GM04504 (cell line): ENCODE results near the gene BCL2L2.
"Not testable (repeated sequence)": the region's sequence is repeated elsewhere in the genome, so short reads cannot be mapped to it uniquely, and the experiment has no call there.

Experiments
- DNase-seq: peaks from one replicate; pipeline ENCODE4 v3.0.0-alpha.2; 2012; ENCODE audit warnings: low read depth

The BCL2L2 gene

GRCh38 chr14:23306412-23307145, at the start of gene BCL2L2:
Gene BCL2L2, plus strand, starts transcription at chr14:23306833. Its CDS starts 935 bp downstream, at chr14:23307768.
- DNase-seq = peak; percentile 74

DNA sequence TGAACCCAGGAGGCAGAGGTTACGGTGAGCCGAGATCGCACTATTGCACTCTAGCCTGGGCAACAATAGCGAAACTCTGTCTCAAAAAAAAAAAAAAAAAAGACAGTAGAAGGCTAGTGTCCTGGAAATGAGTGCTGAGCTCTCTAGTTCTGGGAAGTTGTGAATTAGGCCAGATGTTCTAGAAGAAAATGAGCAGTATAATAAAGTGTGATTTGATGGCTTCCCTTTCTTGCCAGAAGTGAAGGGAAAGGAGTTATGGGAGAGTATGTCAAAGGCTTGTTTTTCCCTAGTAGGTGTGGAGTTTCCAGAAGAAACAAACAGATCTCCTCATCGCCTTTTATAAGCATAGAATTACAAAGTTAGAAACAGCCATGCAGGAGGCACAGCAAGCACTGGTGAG, 48.4 kb upstream of the BCL2L2 start:
- no peak for DNase-seq

- no peak for DNase-seq
Observed at GRCh38 chr14:23259426-23259825, 47.2 kb upstream of the BCL2L2 start.

DNA sequence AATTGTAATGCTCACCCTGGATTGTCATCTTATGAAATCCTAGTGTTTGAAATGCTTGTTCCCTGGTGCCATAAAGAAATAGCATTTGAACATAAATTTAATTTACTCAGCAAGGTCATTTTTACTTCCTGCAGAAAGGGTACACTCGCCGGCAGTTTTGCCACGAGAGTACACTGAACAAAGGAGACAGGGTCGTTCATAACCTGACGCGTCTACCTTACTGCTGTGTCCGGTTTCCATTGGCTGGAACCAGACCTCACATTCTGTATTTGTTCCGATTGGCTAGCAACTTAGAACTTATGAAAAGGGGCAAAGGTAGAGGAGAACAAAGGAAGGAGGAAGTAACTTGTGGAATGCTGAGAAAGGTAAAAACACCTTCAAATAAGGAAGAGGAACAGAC, 45.8 kb upstream of the BCL2L2 start:
- DNase-seq = not testable (repeated sequence)

GRCh38 chr14:23269193-23269592, 37.4 kb upstream of the BCL2L2 start:
- DNase-seq = no peak

DNA sequence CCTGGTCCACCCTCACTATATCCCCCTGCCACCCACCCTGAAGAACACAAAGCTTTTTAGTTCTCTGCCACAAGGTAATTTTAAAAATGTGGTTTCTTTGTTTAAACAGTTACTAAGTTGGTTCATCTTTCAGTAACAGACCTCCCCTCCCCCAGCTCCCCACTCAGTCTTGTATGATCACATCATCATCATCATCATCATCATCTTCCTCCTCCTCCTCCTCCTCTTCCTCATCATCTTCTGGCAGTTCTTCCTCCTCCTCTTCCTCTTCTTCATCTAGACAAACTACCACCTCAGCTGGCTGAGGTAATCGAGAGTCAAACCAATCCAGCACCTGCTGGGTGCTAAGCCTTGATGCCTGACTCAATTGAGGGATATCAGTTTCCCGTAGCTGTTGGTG, 31.2 kb upstream of the BCL2L2 start:
- DNase-seq = no peak

GRCh38 chr14:23277189-23277588, 29.4 kb upstream of the BCL2L2 start:
- DNase-seq = no peak

DNA sequence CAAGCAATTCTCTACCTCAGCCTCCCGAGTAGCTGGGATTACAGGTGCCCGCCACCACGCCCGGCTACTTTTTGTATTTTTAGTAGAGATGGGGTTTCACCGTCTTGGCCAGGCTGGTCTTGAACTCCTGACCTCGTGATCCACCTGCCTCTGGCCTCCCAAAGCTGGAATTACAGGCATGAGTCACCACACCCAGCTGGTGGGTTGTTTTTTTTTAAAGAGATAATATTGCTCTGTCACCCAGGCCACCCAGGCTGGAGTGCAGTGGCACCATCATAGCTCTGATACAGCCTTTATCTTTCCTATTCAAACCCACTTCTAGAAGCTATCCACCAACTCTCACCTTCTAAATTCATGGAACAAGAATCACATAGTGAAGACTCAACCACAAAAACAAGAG, 28.7 kb upstream of the BCL2L2 start:
- DNase-seq = not testable (repeated sequence)

DNA sequence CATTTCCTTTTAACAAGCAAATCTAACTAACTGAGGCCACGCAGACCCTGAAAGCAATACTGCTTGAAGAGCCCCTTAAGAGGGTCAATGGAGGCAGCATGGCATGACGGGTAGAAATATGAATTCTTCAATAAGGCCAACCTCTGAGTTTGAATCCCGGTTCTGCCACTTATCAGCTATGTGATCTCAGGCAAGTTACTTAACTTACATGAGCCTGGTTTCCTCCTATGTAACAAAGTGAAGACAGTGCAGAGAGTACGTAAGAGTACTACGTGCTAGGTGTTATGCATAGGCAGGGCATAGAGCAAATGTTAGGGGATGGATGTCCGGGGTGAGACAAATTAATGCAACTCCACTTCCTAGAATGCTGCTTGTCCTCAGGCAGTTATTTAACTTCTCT, 25.4 kb upstream of the BCL2L2 start:
- no peak for DNase-seq

GRCh38 chr14:23284654-23285529, 21.7 kb upstream of the BCL2L2 start:
- no peak for DNase-seq

- DNase-seq = no peak
Observed at GRCh38 chr14:23285530-23286019, 21.1 kb upstream of the BCL2L2 start.

- peak; percentile 95 for DNase-seq
Observed at GRCh38 chr14:23286020-23286901, 20.4 kb upstream of the BCL2L2 start, which contains the start of gene HOMEZ. Gene HOMEZ, minus strand, starts transcription at chr14:23286132. Its CDS starts 180 bp downstream, at chr14:23285952.

- no peak for DNase-seq
Observed at GRCh38 chr14:23286902-23287479, 19.6 kb upstream of the BCL2L2 start.

DNA sequence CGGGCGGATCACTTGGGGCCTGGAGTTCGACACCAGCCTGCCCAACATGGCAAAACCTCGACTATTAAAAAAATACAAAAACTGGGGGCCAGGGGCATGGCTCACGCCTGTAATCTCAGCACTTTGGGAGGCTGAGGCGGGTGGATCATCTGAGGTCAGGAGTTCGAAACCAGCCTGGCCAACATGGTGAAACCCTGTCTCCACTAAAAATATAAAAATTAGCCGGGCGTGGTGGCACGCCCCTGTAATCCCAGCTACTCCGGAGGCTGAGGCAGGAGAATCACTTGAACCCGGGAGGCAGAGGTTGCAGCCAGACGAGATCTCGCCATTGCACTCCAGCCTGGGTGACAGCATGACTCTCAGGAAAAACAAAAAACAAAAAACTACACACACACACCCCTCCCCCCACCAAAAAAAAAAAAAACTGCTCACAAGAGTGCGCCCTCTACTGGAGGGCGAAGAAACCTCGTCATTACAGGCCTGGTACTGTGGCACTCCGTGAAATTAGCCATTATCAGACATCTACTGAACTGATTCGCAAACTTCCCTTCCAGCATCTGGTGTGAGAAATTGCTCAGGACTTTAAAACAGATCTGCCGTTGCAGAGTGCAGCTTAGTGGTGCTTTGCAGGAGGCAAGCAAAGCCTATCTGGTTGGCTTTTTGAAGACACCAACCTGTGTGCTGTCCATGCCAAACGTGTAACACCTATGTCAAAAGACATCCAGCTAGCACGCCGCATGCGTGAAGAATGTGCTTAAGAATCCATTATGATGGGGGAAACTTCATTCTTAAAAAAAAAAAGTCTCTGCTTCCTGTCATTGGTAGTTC, 11.7 kb upstream of the BCL2L2 start:
- DNase-seq = no peak

GRCh38 chr14:23296012-23296777, 10.4 kb upstream of the BCL2L2 start:
- DNase-seq = no peak

GRCh38 chr14:23297096-23297495, 9.5 kb upstream of the BCL2L2 start:
- no peak for DNase-seq

DNA sequence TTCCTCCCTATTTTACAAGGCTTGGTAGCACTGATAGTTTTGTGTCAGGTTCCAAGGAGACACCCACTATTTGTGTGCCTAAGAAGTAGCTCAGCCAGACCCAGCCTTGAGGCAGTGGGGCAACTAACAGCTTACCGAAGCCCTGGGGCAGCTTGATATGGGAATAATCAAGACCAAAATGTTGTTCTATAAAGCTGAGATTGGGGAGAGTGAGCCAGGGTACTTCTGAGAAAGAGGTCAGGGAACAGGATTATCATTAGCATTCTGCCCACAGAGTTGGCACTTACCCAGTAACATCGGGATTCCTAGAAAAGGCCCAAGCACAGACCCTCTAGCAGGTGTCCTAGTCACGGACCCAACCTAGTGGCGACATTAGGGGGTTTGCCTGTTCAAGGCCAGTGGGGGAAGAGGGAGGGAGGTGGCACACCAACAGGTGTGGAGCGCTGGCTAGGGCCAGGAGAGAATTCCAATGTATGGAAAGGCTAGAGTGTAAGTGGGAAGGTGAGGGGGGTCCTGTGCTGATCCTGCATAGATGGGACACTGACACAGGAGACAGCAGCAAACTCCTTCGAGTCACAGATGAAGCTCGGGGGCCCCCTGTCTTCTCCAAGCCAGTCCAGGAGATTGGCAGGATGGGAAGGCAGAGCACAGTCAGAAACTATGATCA, 8.9 kb upstream of the BCL2L2 start:
- DNase-seq = no peak

DNA sequence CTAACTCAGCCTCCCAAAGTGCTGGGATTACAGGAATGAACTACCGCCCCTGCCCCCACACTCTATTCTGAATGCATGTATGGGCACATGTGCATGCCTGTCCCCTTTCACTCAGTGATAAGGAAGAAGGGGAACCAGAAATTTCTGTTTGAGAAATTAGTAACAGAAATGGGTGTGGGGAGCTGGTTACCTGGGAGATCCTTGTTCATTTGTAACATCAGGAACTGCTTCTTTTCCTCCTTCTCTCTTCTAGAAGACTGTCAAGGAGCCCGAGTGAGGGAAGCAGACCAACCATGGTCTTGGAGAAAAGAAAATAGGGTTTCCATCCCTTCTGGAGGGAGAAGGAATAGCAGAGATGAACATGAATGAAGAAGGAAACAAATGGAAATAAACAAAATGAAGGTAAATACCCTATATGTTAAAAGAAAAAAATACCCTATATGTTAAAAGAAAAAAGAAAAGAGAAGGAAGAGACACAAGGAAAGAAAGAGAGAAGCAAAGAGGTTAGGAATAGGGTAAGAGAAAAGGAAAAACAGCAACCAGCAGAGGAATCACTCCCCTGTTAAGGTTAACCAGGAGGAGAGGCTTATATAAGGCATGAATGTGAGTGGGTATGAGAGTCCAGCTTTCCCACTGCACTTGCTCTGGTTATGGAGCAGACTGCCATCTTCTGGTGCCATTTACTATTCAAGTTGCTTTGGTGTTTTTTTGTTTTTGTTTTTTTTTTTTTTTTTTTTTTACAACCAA, 7.2 kb upstream of the BCL2L2 start:
- DNase-seq = no peak
